ENCODE results near the gene ADSL. TPM values are rescaled to one million over a fixed set of nuclear protein-coding genes. Genes with fewer than 3 reads are reported as not detected.
"Not testable (repeated sequence)": the region's sequence is repeated elsewhere in the genome, so short reads cannot be mapped to it uniquely, and the experiment has no call there.

ADSL gene
- total RNA-seq, 1 donor from 2014 or later = 55.3 TPM

DNA sequence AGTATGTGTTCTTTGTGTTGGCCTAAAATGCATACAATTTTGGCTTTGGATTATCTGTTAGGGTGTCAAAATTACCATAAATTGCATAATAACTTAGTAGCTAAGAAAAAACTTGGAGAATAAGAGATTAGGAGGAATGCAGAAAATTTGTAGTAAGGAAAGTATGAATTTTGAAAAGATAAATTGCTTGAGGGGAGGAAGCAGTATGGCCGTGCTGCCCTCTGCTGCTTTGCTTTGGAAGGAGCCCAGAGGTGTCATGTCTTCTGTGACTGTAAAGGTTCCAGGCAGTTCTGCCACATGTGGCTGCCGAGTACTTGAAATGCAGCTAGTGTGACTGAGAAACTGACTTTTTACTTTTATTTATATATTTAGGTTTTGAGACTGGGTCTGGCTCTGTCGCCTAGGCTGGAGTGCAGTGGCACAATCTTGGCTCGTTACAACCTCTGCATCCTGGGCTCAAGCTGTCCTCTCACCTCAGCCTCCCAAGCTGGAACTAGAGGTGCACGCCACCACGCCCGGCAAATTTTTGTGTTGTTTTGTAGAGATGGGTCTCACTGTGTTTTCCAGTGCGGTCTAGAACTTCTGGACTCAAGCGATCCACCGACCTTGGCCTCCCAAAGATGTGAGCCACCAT is 1.8 kb downstream of the ADSL start:
- intact Hi-C loops (cut with DNase I) = loop anchor here (5.0 kb wide), 1 partner anchor 171 kb away; the partner anchor contains the start of gene TNRC6B
- DNase-seq (ENCODE audit: missing footprints) (no peak), ATAC-seq (no peak)

- ATAC-seq (no peak), DNase-seq (ENCODE audit: missing footprints) (no peak)
- intact Hi-C loops (cut with DNase I) = no loop called here
Observed at GRCh38 chr22:40352763-40353162, 6.5 kb downstream of the ADSL start.

DNA sequence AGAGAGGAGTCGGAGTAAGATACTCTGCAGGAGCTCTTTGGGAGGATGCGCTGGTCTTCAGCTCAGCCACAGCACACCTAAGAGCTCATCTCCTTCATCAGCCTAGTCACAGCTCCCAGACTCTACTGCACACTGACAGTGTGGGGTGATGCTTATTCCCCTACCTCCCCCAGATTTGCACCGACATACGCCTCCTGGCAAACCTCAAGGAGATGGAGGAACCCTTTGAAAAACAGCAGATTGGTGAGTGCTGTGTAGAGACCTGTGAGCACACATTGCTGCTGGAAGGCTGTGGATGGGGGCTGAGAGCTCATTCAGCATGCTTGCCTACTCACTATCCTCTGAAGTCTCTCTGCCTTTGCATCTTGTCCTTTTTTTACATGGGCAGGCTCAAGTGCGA is 14.8 kb downstream of the ADSL start:
- ATAC-seq = no peak
- DNase-seq (ENCODE audit: missing footprints) = no peak
- intact Hi-C loops (cut with DNase I) = no loop called here

- no peak for ATAC-seq
- no peak for DNase-seq (ENCODE audit: missing footprints)
- intact Hi-C loops (cut with DNase I) = no loop called here
Observed at GRCh38 chr22:40363059-40363458, 16.8 kb downstream of the ADSL start.

DNA sequence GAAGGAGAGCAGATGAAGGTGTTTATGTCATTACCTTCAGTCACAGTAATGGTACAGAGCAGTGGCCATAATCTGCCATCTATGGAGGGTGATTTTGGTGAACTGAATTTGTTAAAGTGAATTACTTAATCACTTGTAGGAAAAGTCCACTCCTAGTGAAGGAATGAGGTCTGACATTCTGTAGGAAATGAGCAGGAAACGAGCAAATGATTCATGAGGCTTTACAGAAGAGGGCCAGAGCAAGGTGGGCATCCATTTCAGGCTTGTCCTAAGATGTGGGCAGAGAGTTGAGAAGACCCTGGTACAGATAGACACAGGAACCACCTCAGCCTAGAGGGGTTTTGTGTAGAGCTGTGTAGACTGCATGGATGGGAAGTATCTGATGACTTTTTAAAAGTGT is 18.1 kb downstream of the ADSL start:
- intact Hi-C loops (cut with DNase I) = no loop called here
- DNase-seq (ENCODE audit: missing footprints) = no peak

GRCh38 chr22:40366068-40366467 is 19.8 kb downstream of the ADSL start:
- intact Hi-C loops (cut with DNase I) = no loop called here
- DNase-seq (ENCODE audit: missing footprints) (no peak), ATAC-seq (no peak)

More for the DNA sequence above, 18.1 kb downstream of the ADSL start:
- ATAC-seq = no peak

DNA sequence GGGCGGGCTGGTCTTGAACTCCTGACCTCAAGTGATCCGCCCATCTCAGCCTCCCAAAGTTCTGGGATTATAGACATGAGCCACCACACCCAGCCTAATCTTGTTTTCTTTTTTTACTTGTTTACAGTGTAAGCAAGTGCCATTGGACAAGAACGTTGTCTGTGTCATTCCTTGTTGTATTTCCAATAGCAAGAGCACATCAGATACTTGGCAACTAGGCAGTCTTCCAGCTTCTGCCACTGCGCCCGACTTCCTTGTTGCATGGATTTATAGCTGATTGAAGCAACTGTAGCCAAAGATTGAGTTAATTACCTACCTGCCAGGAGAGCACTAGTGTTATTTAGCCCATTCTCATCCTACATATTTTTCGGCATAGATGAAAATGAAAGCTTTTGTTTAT is 21.0 kb downstream of the ADSL start:
- ATAC-seq (no peak), DNase-seq (ENCODE audit: missing footprints) (no peak)
- intact Hi-C loops (cut with DNase I) = no loop called here

DNA sequence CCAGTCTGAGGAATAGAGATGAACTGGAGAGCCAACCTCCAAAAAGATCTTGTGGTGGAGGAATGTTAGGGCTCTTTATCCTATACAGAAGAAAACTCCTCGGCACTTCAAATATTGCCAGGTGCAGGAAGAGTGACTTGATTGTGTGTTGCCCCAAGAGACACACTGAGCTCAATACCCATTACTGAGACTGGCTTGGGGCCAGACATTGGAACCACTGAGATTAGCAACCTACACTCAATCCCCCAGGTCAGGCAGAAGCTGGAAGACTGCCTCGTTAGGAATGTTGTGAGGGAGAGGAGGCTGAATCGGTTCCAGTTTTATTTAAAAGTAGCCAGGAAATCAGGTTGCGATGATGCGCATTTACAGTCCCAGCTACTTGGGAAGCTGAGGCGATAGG is 21.7 kb downstream of the ADSL start:
- ATAC-seq = no peak
- intact Hi-C loops (cut with DNase I) = no loop called here

GRCh38 chr22:40368836-40369235 is 22.5 kb downstream of the ADSL start:
- no peak for ATAC-seq
- intact Hi-C loops (cut with DNase I) = no loop called here
- DNase-seq (ENCODE audit: missing footprints) = no peak

More for the DNA sequence above, 21.7 kb downstream of the ADSL start:
- DNase-seq (ENCODE audit: missing footprints) = no peak

DNA sequence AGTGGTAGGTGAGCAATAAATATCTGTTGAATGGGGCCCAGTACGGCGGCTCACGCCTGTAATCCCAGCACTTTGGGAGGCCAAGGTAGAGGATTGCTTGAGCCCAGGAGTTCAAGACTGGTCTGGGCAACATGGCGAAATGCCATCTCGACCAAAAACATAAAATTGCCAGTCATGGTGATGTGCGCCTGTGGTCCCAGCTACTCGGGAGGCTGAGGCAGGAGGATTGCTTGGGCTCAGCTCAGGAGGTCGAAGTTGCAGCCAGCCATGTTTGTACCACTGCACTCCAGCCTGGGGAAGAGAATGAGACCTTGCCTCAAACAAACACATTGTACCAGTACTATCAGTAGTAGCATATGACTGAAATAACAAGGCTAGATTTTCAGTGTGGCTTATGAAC is 28.3 kb downstream of the ADSL start:
- DNase-seq (ENCODE audit: missing footprints) (no peak), ATAC-seq (no peak)
- intact Hi-C loops (cut with DNase I) = no loop called here

DNA sequence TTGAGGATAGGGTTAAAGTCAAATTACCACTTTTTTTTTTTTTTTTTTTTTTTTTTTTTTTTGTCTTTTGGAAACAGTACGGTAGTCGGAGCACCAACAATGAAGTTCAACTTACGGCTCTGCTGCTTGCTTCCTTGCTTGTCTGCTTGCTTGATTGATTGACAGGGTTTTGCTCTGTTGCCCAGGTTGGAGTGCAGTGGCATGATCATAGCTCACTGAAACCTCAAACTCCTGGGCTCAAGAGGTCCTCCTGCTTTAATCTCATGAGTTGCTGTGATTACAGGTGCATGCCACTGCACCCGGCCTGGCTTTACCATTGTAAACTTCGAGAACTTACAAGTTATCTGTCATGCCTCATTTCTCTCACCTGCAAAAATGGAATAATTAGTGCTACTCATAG is 29.8 kb downstream of the ADSL start:
- ATAC-seq = no peak
- intact Hi-C loops (cut with DNase I) = no loop called here

GRCh38 chr22:40377931-40378330 is 31.6 kb downstream of the ADSL start:
- intact Hi-C loops (cut with DNase I) = no loop called here
- ATAC-seq = no peak
- DNase-seq (ENCODE audit: missing footprints) = no peak

More for the DNA sequence above, 29.8 kb downstream of the ADSL start:
- no peak for DNase-seq (ENCODE audit: missing footprints)

GRCh38 chr22:40378448-40378847 is 32.1 kb downstream of the ADSL start:
- intact Hi-C loops (cut with DNase I); ATAC-seq; DNase-seq (ENCODE audit: missing footprints): not testable (repeated sequence)

DNA sequence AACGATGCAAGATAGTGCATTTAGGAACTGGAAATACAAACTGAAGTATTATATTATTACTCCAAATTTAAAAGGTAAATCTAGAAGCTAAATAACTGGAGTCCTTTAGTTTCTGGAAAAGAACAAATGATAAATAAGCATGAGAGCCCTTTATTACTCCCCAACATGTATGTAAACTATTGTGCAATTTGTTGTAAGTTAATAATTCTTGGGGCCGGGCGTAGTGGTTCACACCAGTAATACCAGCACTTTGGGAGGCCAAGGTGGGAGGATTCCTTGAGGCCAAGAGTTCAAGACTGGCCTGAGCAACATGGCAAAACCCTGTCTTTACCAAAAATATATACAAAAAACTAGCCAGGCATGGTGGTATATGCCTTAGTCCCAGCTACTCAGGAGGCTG is 35.2 kb downstream of the ADSL start:
- intact Hi-C loops (cut with DNase I) = no loop called here
- ATAC-seq (no peak), DNase-seq (ENCODE audit: missing footprints) (no peak)

GRCh38 chr22:40383905-40384304 is 37.6 kb downstream of the ADSL start:
- ATAC-seq (no peak), DNase-seq (ENCODE audit: missing footprints) (no peak)
- intact Hi-C loops (cut with DNase I) = no loop called here

- DNase-seq (ENCODE audit: missing footprints) (no peak), ATAC-seq (no peak)
- intact Hi-C loops (cut with DNase I) = no loop called here
Observed at GRCh38 chr22:40385036-40385782, 38.9 kb downstream of the ADSL start.

GRCh38 chr22:40387746-40388145 is 41.4 kb downstream of the ADSL start:
- DNase-seq (ENCODE audit: missing footprints) (no peak), ATAC-seq (no peak)
- intact Hi-C loops (cut with DNase I) = no loop called here

DNA sequence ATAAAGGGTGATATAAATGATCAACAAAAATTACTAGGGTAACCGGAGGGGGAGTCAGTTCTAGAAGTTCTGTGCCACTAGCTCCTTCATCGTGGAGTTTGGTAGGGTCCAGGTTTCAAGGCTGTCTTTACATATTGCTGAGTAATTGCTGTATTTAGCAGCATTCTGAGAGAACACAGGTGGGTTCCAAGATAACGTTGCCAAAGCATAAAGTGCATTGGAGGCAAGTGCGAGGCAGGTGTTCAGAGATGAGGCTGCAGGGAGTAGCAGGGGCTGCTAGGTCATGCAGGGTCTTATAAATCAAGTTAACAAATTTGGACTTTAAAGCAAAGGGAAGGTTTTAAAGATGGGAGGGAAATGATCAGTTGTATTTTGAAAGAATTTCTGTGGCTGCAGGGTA is 41.9 kb downstream of the ADSL start:
- no peak for ATAC-seq
- intact Hi-C loops (cut with DNase I) = no loop called here

DNA sequence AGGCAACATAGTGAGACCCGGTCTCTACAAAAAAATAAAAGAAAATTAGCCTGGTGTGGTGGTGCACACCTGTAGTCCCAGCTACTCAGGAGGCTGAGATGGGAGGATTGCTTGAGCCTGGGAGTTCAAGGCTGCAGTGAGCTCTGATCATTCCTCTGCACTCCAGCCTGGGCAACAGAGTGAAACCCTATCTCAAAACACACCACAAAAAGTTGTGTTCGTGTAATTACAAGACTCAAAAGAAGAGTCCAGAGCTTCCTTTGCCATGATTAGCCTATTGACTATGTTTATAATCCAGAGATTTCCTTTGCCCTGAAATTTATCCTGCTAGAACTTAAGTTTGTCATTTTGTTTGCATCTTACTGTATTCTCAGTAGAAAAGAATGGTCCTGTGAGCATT is 45.1 kb downstream of the ADSL start:
- ATAC-seq (no peak), DNase-seq (ENCODE audit: missing footprints) (no peak)
- intact Hi-C loops (cut with DNase I) = no loop called here

More for the DNA sequence above, 41.9 kb downstream of the ADSL start:
- DNase-seq (ENCODE audit: missing footprints) = no peak

GRCh38 chr22:40392618-40393017 is 46.3 kb downstream of the ADSL start:
- no peak for DNase-seq (ENCODE audit: missing footprints)
- ATAC-seq = no peak
- intact Hi-C loops (cut with DNase I) = no loop called here

- DNase-seq (ENCODE audit: missing footprints) (no peak), ATAC-seq (no peak)
- intact Hi-C loops (cut with DNase I) = no loop called here
Observed at GRCh38 chr22:40394607-40395006, 48.3 kb downstream of the ADSL start.
